Measurements from ENCODE around the gene GCK.

DNA sequence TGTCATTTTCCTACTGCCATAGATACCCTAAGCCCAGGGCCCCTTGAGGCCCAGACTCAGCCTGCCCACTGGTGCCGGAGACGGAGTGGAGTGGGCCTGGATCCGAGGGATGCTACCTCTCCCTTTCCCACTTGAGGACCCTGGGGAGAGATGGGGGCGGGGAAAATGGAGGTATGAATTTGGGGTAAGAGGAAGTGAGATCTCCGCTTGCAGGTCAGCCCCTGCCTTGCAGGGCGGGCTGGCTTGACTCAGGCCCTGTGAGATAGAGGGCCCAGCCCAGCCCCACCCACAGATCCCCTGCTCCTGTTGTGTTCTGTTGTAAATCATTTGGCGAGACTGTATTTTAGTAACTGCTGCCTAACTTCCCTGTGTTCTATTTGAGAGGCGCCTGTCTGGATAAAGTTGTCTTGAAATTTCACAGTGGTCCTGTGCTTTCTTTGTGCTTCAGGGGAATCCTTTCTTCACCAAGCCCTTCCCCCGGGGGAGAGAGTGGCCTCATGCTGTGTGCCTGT, 24.7 kb upstream of the GCK start:
- TF ChIP-seq, protein P1, sequence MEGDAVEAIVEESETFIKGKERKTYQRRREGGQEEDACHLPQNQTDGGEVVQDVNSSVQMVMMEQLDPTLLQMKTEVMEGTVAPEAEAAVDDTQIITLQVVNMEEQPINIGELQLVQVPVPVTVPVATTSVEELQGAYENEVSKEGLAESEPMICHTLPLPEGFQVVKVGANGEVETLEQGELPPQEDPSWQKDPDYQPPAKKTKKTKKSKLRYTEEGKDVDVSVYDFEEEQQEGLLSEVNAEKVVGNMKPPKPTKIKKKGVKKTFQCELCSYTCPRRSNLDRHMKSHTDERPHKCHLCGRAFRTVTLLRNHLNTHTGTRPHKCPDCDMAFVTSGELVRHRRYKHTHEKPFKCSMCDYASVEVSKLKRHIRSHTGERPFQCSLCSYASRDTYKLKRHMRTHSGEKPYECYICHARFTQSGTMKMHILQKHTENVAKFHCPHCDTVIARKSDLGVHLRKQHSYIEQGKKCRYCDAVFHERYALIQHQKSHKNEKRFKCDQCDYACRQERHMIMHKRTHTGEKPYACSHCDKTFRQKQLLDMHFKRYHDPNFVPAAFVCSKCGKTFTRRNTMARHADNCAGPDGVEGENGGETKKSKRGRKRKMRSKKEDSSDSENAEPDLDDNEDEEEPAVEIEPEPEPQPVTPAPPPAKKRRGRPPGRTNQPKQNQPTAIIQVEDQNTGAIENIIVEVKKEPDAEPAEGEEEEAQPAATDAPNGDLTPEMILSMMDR (conservative IDR thresholded peaks at IDR 0.05; ENCODE audit: low read depth, low read length) = no peak
- TF ChIP-seq EZH2 (IDR thresholded peaks at IDR 0.05; ENCODE audit: borderline replicate concordance, low read depth, low read length, poor library complexity, severe bottlenecking) = no peak
